HL-60/S4 (cell line): ENCODE data around the gene MCM8.

Experiments used
- in situ Hi-C: fragments of 300-500 bp; cut with MboI; formaldehyde crosslinking; loops from 2 replicates; pipeline ENCODE4 v1.14.3; 2022; ENCODE audit warnings: low sequenced_read_pairs

MCM8 gene

DNA sequence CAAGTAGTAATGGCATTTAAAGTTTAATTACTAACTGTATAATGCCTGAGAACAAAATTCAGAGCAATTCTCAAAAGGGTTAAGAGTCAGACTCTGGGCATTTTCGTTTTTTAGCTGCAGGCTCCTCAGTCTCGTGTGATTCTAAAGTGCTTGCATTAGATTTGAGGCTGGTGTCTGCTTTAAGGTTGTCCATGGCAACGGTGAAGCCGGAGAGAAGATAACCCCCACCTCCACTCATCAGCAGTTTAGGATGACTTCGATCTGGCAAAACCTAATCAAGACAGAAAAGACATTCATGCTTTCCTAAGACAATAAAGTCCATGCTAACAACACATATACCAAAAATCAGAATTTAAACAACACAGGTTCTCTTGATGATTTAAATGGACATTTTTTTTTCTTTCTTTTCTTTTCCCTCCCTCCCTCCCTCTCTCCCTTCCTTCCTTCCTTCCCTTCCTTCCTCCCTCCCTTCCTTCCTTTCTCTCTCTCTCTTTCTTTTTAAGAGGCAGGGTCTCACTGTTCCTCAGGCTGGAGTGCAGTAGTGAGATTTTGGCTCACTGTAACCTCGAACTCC is 11.9 kb upstream of the MCM8 start:
- in situ Hi-C loops = loop anchor here (10.0 to 25.0 kb wide), 2 partner anchors 144 to 401 kb away; no protein-coding TSS in a partner anchor

DNA sequence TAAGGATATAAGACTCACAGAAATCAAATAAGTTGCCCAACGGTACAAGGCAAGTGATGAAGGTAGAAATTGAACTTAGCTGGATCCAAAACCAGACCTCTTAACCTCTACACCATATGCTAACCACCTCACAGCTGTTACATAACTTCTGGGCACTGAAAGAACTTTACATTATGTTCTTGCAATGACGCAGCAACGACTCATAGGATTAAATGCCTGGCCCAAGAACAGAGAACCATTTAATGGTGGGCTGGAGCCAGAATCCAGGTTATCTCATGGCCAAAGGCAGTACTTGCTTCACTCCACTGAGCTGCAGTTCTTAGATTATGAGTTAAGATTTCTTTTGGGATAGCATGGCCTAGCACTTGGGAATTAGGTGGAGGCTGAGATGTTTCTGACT is 4.5 kb upstream of the MCM8 start:
- in situ Hi-C loops = loop anchor here (25.0 kb wide), 1 partner anchor 409 kb away; no protein-coding TSS in a partner anchor

DNA sequence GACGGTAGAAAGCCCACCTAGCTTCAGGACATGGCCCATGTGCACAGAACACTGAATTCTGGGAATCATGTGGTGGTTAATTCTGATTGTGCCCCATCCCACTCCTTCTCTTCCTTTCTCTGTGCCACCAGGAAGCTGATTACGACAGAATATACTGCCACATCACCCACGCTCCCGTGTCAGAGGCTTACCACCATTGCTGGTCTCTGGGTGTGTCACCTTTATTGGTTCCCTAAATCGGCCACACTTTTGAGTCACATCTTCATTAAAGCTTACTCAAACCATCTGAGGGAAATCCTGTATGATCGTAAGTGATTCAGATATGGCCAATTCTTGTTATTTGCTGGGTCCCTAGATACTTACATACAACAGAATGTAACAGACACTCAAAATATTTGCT is 3.2 kb upstream of the MCM8 start:
- in situ Hi-C loops = loop anchor here (25.0 kb wide), 1 partner anchor 410 kb away; no protein-coding TSS in a partner anchor

DNA sequence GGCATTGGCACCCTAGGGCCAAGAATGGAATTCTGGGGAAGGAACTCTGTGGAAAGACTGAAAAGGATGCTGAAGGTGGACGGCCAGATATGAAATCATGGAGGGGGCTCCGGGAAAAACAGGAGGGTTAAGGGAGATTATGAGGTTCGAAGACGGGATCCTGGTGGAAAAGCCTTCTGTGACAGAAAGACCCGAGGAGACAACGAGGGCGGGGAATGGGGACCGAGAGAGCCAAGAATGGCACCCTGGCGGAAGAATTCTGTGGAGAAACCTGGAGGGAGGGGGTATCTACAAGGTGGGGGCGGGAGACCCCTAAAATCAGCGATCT is 545 bp upstream of the MCM8 start:
- in situ Hi-C loops = loop anchor here (25.0 kb wide), 1 partner anchor 413 kb away; no protein-coding TSS in a partner anchor

DNA sequence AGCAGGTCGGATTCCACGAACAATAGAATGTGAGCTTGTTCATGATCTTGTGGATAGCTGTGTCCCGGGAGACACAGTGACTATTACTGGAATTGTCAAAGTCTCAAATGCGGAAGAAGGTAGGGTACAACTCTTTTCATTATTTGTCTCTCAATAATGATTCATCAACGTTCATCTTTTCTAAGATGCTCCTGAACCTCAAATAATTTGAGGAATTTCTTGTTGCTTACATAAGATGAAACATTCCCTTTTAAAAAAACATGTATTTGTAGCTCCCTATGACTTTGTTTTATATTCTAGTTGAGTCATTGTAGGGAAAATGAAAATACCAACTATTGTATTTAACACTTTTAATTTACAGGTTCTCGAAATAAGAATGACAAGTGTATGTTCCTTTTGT is 17.0 kb downstream of the MCM8 start:
- in situ Hi-C loops = no loop called here

DNA sequence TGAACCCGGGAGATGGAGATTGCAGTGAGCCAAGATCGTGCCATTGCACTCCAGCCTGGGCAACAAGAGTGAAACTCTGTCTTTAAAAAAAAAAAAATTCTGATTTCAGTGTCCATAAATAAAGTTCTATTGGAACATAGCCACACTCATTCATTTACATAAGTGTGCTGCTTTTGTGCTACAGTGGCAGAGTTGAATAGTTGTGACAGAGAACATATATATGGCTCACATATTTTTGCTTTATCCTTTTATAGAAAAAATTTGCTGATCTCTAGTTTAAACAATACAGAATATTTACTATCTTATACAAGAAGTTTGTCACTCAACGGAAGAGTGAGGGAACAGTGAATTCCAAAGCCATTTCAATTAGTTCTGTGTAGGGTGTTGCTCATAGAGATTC is 18.0 kb downstream of the MCM8 start:
- in situ Hi-C loops = no loop called here

DNA sequence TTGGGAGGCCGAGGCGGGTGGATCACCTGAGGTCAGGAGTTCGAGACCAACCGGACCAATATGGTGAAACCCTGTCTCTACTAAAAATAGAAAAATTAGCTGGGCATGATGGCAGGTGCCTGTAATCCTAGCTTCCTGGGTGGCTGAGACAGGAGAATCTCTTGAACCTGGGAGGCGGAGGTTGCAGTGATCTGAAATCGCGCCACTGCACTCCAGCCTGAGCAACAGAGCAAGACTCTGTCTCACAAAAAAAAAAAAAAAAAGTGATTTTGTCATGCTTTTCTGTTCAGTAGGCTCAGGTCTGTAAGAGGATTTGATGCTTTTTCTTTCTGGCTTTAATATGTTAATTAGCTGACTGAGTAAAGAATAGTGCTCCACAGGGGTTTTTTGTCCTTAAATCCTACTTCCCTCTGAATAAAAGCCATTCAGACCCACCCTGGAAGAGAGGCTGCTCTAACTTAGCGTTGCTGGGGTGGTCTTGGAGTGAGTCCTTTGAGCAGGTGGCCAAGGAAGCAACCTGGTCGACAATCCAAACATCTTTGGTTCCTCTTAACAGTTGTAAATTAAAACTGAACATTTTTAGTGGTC is 19.0 kb downstream of the MCM8 start:
- in situ Hi-C loops = no loop called here

DNA sequence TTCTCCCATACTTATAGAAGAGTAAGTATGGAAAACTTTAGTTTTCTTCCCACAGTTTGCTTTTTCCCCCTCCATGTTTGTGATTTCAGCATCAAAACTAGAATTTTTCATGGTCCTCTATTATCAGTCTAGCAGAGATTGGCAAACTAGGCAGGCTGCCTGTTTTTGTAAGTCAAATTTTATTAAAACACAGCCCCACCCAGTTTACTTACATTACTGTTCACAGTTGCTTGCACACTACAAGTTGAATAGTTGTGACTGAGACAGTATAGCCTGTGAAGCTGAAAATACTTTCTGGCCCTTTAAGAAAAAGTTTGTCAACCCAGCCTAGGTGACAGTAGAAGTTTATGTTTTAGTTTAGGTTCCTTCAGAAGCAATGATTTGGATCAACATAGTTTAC is 19.5 kb downstream of the MCM8 start:
- in situ Hi-C loops = no loop called here

DNA sequence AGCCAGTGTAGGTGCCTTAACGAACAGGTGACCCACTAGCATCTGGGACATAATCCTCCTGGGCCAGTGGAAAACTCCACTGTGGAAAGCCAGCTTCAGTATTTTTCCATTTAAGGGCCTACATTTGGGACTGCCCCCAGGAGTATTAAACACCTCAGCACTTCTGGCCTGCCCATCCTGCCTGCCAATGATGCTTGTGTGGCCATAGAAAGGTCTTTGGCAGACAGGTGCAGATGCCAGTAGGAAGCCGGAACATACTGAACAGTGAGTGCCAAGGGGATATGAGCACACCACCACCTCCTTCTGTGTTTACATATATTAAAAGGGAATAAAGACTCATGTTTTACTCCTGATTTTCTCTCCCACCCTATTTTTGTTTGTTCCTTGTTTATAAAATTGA is 19.9 kb downstream of the MCM8 start:
- in situ Hi-C loops = no loop called here

DNA sequence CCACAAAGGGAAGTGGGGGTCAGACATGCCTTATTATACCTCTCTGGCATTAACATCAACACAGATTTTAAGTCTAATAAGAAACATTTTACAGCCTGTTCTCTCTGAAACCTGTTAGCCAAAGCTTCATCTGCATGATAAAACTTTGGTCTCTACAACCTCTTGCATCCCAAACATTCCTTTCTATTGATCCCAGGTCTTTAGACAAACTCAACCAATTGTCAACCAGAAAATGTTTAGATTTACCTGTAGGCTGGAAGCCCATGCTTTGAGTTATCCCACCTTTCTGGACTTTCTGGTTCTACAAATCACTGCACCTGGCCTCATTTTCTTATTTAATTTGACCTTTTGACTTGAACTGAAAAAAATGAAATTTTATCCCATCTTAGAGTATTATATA is 20.8 kb downstream of the MCM8 start:
- in situ Hi-C loops = no loop called here

DNA sequence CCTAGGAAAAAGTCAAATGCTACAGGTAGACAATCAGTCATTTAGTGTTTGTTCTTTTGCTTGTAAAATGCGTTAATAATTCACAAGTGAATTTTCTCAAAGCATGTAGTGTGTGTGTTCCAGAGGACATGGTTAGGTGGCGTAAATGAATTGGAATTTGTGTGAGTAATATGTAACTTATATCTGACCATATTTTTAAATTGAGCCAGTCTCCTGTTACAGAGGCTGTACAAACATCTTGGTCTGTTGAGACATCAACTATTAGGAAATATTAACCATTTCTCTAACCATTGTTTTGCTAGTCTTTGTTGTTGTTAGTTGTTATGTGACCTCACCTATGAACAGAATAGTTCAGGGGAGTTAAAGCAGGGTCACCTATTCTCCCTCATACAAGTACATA is 22.7 kb downstream of the MCM8 start:
- in situ Hi-C loops = no loop called here

DNA sequence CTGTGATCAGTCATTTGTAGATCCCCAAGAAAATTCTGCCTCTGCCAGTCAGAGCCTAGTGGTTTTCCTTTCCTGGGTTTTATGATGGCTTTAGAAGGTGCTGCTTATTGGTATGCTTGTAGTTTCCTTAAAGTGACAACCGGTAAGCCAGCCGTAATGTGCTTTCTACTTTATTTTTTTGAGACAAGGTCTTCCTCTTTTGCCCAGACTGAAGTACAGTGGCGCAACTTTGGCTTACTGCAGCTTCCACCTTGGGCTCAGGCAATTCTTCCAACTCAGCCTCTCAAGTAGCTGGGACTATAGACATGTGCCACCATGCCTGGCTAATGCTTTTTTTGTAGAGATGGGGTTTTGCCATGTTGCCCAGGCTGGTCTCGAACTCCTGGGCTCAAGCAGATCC is 23.5 kb downstream of the MCM8 start:
- in situ Hi-C loops = no loop called here

DNA sequence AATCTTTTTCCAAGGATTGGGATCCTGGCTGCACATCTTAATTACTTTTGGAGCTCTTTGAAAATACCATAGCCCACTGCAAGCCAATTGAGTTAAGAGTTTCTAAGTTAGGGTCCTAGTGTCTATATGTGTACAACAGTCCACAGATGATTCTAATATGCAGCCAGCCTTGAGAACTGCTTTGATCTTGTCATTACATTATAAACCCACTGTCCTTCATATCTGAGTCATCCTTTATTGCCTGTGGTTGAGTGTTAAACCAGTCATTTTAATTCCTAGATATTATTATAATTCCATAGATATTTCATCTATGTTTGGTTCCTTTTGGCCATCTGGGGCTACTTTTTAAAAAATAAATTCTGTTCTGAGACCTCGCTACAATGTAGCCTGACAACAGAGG is 24.1 kb downstream of the MCM8 start:
- in situ Hi-C loops = no loop called here

DNA sequence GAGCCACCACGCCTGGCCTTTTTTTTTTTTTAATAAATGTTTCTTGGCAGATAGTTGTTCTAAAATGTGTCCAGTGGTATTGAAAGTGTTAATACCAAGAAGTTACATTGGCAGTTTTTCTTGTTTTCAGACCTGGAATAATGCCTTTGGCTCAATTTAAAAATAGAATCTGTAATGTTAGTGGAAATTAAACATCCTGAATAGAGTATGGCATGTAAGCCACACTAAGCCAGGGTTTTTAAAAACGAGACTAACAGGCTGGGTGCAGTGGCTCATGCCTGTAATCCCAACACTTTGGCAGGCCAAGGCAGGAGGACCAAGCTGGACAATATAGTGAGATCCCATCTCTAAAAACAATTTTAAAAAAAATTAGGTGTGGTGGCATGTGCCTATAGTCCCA is 25.3 kb downstream of the MCM8 start:
- in situ Hi-C loops = no loop called here

DNA sequence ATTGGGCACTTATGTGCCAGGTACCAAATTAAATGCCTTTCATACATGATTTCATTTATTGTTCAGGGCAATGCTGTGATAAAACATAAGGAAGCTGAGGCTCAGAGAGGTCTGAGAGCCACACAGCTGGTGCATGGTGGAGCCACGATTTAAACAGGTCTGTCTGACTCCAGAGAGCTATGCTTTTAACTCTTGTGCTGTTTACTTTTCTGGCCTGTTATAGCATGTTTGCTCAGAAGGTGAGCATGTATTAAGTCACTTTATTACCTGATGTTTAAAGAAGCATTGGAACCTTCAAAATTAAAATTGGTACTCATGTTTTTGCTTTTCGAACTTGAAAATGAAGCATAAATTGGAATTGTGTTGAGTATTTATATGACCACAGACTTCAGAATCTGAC is 26.8 kb downstream of the MCM8 start:
- in situ Hi-C loops = no loop called here

DNA sequence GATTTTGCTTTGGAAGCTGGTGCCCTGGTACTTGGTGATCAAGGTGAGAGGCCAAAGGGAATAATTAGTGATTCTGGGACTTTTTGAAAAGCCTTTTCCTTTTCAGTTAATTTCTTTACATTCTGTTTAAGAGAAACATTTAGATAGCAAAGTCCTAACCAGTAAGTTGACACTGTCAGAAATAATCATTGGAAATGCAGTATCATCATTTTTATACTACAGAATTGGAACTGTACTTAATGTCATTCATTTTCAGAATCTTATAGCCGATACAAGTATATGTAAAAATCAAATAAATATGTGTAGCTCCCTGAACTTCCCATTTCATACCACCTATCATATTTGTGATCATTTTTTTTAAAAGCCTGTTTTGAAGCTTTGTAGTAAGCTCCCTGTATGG is 27.5 kb downstream of the MCM8 start:
- in situ Hi-C loops = no loop called here

DNA sequence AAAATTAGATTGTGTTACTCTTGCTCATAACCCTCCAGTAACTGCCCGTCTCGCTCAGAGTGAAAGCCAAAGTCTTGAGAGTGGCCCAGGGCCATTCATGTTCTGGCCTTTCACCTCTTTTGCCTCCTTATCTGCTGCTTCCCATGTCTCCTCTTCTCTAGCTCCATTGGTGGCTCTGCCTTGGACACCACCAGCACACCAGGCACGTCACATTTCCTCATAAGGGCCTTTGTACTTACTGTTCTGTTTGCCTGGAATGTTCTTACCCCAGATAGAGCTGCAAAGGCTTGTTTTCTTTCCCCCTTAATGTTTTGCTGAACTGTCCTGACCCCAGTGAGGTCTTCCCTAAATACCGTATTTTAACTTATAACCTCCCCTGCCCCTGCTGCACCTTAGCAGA is 29.3 kb downstream of the MCM8 start:
- in situ Hi-C loops = no loop called here

DNA sequence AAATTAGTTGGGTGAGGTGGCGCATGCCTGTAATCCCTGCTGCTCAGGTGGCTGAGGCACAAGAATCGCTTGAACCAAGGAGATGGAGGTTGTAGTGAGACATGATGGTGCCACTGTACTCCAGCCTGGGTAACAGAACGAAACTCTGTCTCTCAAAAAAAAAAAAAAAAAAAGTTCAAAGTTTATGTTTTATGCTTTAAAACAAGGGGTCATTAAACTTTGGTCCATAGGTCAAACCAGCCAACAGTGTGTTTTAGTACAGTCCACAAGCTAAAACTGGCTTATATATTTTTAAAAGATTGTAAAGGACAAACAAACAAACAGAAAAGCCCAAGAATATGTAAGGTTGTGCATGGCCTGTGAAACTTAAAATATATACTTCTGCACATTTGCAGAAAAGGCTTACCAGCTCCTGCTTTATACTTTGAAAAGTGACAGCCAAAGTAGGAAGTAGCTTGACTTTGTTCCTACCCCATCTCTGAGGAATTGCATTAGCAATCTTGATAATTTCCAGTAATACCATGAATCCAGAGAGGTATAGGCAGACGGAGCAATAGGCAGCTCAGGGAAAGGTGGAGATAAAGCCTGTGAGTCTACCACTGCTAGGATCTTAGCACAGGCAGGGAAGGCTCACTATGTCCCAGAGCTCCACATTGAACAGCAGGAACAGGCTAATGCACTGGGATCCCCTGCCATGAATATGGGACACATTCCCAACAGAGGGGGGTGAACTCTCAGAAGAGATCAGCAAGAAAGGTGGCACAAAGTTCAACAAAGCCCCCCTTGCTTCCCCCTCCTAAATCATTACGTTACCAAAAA is 30.5 kb downstream of the MCM8 start:
- in situ Hi-C loops = no loop called here

DNA sequence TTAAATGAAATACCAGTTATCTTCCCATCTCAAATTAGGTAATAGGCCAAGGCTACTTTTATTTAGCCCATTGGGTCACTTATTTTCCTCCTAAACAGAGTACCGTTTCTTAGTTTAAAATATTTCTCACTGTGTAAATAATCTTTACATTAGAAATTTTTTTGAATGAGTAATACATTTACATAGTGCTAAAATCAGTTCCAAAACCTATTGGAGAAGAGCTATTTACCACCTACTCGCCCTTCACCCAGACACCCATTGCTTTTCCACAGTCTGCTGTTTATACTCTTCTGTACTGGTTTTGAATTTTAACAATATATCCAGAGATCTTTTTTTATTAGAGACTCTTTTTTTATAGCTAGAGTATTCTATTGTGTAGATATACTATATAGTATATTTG is 36.9 kb downstream of the MCM8 start:
- in situ Hi-C loops = no loop called here

DNA sequence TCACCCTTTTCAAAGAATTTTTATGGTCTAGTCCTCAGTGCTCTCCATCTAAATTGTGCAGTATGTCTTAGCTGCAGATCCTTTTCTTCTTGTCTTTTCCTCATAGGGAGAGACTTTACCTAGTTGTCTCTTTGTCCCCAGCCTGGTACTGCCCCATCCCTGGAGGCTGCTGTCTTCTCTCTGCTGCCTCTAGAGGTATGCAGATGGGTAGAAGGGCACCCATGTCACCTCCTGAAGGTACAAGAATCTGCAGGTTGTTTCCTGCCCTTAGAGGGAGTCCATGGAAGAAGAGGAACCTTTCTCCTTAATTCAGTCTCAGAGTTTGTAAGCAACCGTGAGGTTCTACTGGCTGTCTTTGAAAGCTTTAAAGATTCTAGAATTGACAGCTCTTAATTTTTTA is 39.1 kb downstream of the MCM8 start:
- in situ Hi-C loops = no loop called here

DNA sequence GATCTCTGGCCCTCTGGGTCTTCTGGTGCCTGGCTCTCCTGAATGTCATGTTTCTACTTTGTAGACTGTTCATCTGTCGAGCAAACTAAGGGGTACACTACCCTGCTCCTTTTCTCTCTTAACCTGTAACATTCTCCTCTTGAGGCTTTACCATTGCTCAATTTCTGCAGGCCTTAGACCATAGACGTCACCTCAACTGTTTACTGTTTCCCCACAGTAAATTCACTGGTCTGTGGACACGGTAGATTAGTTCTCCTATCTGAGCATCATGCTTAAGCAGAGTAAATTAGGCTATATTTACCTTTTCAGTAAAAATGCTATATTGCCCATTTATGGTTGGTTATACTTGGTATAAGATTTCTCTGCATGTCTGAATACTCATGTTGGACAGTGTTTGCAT is 40.5 kb downstream of the MCM8 start:
- in situ Hi-C loops = no loop called here
